IPS-15b (cell line): ENCODE results near the gene COL16A1.

Source experiments
- H3K27me3 ChIP-seq: one replicate; pipeline ENCODE4 v1.6.1; 2013; ENCODE audit warnings: low read length; ENCODE audit not compliant: control insufficient read depth, insufficient read depth
- H3K36me3 ChIP-seq: one replicate; pipeline ENCODE4 v1.6.1; 2013; ENCODE audit warnings: low read length; ENCODE audit not compliant: control insufficient read depth, insufficient read depth
- H3K4me1 ChIP-seq: one replicate; pipeline ENCODE4 v1.6.1; 2013; ENCODE audit warnings: mild to moderate bottlenecking, low read length; ENCODE audit not compliant: control insufficient read depth, insufficient read depth
- H3K4me3 ChIP-seq: one replicate; pipeline ENCODE4 v1.5.1; 2013; ENCODE audit warnings: low read depth, low read length
- H3K9ac ChIP-seq: one replicate; pipeline ENCODE4 v1.6.1; 2013; ENCODE audit warnings: low read depth, mild to moderate bottlenecking, low read length
- H3K9me3 ChIP-seq: one replicate; pipeline ENCODE4 v1.6.1; 2013; ENCODE audit warnings: mild to moderate bottlenecking, low read length; ENCODE audit not compliant: control insufficient read depth, insufficient read depth

Gene COL16A1

GRCh38 chr1:31702836-31703404 lies 897 bp downstream of the COL16A1 start:
- Histone ChIP-seq H3K36me3 (peaks cover 2% of the 10 kb centered on the region), H3K4me3 (peak overlapping the region; percentile 68), H3K4me1 (peaks cover 9% of the 10 kb centered on the region), H3K27me3 (peaks cover 3% of the 10 kb centered on the region), H3K9ac (no peak overlapping the region), H3K9me3 (no peaks in the 10 kb centered on the region)

GRCh38 chr1:31701091-31701736 lies 2.6 kb downstream of the COL16A1 start:
- Histone ChIP-seq H3K4me3 (no peak overlapping the region), H3K4me1 (peaks cover 9% of the 10 kb centered on the region), H3K27me3 (peaks cover 3% of the 10 kb centered on the region), H3K9me3 (no peaks in the 10 kb centered on the region), H3K9ac (no peak overlapping the region), H3K36me3 (peaks cover 2% of the 10 kb centered on the region)

- Histone ChIP-seq H3K27me3 (peaks cover 3% of the 10 kb centered on the region), H3K4me3 (no peak overlapping the region), H3K36me3 (peaks cover 2% of the 10 kb centered on the region), H3K9ac (no peak overlapping the region), H3K9me3 (no peaks in the 10 kb centered on the region), H3K4me1 (peaks cover 6% of the 10 kb centered on the region)
These were observed 3.2 kb downstream of the COL16A1 start for GRCh38 chr1:31700468-31701090.

GRCh38 chr1:31699341-31699891 lies 4.4 kb downstream of the COL16A1 start:
- Histone ChIP-seq H3K9ac (no peak overlapping the region), H3K4me1 (peaks cover 3% of the 10 kb centered on the region), H3K36me3 (peaks cover 5% of the 10 kb centered on the region), H3K27me3 (peaks cover under 1% of the 10 kb centered on the region), H3K4me3 (no peak overlapping the region), H3K9me3 (no peaks in the 10 kb centered on the region)

- no peaks in the 10 kb centered on the region for H3K4me1 ChIP-seq
- peaks cover 5% of the 10 kb centered on the region for H3K36me3 ChIP-seq
- no peaks in the 10 kb centered on the region for H3K9me3 ChIP-seq
- no peaks in the 10 kb centered on the region for H3K27me3 ChIP-seq
- H3K9ac ChIP-seq, result no peak overlapping the region
- no peak overlapping the region for H3K4me3 ChIP-seq
These were observed 6.3 kb downstream of the COL16A1 start for GRCh38 chr1:31697369-31697984.

GRCh38 chr1:31696242-31696641 lies 7.6 kb downstream of the COL16A1 start:
- Histone ChIP-seq H3K27me3 (no peaks in the 10 kb centered on the region), H3K36me3 (peaks cover 5% of the 10 kb centered on the region), H3K9me3 (no peaks in the 10 kb centered on the region), H3K9ac (no peak overlapping the region), H3K4me3 (no peak overlapping the region), H3K4me1 (no peaks in the 10 kb centered on the region)

GRCh38 chr1:31695327-31695726 lies 8.5 kb downstream of the COL16A1 start:
- Histone ChIP-seq H3K27me3 (no peaks in the 10 kb centered on the region), H3K4me3 (no peak overlapping the region), H3K4me1 (no peaks in the 10 kb centered on the region), H3K9me3 (no peaks in the 10 kb centered on the region), H3K36me3 (peaks cover 5% of the 10 kb centered on the region), H3K9ac (no peak overlapping the region)

GRCh38 chr1:31694964-31695313 lies 8.9 kb downstream of the COL16A1 start:
- no peaks in the 10 kb centered on the region for H3K4me1 ChIP-seq
- peaks cover 3% of the 10 kb centered on the region for H3K36me3 ChIP-seq
- H3K27me3 ChIP-seq, result no peaks in the 10 kb centered on the region

GRCh38 chr1:31694069-31694963 lies 9.5 kb downstream of the COL16A1 start:
- Histone ChIP-seq H3K9ac (no peak overlapping the region), H3K27me3 (no peaks in the 10 kb centered on the region), H3K4me1 (no peaks in the 10 kb centered on the region), H3K9me3 (no peaks in the 10 kb centered on the region), H3K36me3 (peaks cover 3% of the 10 kb centered on the region), H3K4me3 (no peak overlapping the region)

More at GRCh38 chr1:31694964-31695313, 8.9 kb downstream of the COL16A1 start:
- no peak overlapping the region for H3K9ac ChIP-seq
- no peaks in the 10 kb centered on the region for H3K9me3 ChIP-seq
- no peak overlapping the region for H3K4me3 ChIP-seq

GRCh38 chr1:31693231-31693630 lies 10.6 kb downstream of the COL16A1 start:
- Histone ChIP-seq H3K36me3 (peaks cover 3% of the 10 kb centered on the region), H3K4me1 (no peaks in the 10 kb centered on the region), H3K9ac (no peak overlapping the region), H3K4me3 (no peak overlapping the region), H3K27me3 (no peaks in the 10 kb centered on the region), H3K9me3 (no peaks in the 10 kb centered on the region)

GRCh38 chr1:31691951-31692350 lies 11.9 kb downstream of the COL16A1 start:
- no peak overlapping the region for H3K4me3 ChIP-seq
- H3K9me3 ChIP-seq, result no peaks in the 10 kb centered on the region
- peaks cover 3% of the 10 kb centered on the region for H3K36me3 ChIP-seq
- no peak overlapping the region for H3K9ac ChIP-seq
- no peaks in the 10 kb centered on the region for H3K4me1 ChIP-seq
- no peaks in the 10 kb centered on the region for H3K27me3 ChIP-seq
